ENCODE results near the gene TTBK2.
"Not testable (repeated sequence)": the region's sequence is repeated elsewhere in the genome, so short reads cannot be mapped to it uniquely, and the experiment has no call there.

Gene TTBK2

GRCh38 chr15:42826251-42826890 is 94.2 kb downstream of the TTBK2 start:
- no peak for DNase-seq (ENCODE audit: low read depth in 2 of 2)

DNA sequence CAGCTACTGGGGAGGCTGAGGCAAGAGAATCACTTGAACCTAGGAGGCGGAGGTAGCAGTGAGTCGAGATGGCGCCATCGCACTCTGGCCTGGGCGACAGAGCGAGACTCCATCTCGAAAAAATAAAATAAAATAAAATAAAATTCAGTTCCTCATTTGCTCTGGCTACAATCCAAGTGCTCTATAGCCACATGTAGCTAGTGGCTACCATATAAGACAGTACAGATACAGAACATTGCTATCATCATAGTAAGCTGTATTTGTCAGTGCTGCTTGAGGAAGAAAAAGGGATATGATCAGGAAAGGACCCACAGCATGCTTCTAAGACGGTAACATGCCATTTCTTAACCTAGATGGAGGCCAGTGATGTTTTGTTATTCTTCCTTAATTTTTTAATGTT is 95.0 kb downstream of the TTBK2 start:
- DNase-seq (ENCODE audit: low read depth in 2 of 2), result no peak

GRCh38 chr15:42820811-42821210 is 99.8 kb downstream of the TTBK2 start:
- no peak for DNase-seq (ENCODE audit: low read depth in 2 of 2)

GRCh38 chr15:42819786-42820185 is 100.8 kb downstream of the TTBK2 start:
- DNase-seq (ENCODE audit: low read depth in 2 of 2), result no peak

DNA sequence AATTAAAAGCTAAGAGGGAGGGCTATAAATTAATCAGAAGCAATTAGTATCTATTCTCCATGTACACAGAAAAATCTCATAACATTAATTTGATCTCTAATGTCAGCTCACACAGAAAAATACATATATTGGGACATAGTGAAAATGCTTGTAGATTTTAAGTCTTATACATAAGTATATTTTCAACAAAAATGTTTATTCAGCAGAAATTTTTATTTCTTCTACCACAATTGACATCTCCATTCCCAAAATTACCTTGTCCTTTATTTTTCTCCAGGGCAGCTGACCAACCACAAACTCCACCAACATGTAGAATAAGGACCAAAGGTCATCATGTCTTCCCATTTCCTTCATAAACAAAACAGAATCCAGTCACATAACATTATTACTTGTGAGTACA is 109.1 kb downstream of the TTBK2 start:
- DNase-seq (ENCODE audit: low read depth in 2 of 2), result no peak

DNA sequence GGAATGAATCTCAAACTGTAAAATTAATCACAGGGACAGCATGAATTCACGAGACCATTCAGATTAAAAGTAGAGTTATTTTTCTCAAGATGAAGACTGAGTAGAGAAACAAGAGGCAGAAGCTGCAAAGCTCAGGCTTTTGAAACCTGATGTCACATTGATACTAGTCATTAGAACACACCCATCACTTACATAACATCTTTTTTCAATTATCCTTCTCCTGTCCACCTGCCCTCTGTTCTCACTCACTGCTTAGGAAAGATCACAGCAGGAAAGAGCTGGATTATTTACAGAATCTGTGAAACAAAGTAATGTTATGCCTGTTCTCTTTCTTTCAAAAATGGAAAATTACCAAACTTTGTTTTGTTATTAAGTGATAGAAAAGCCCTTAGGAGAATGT is 111.7 kb downstream of the TTBK2 start:
- DNase-seq (ENCODE audit: low read depth in 2 of 2), result no peak

GRCh38 chr15:42805266-42805665 is 115.3 kb downstream of the TTBK2 start:
- DNase-seq (ENCODE audit: low read depth in 2 of 2), result no peak

GRCh38 chr15:42804739-42805138 is 115.8 kb downstream of the TTBK2 start:
- no peak for DNase-seq (ENCODE audit: low read depth in 2 of 2)

DNA sequence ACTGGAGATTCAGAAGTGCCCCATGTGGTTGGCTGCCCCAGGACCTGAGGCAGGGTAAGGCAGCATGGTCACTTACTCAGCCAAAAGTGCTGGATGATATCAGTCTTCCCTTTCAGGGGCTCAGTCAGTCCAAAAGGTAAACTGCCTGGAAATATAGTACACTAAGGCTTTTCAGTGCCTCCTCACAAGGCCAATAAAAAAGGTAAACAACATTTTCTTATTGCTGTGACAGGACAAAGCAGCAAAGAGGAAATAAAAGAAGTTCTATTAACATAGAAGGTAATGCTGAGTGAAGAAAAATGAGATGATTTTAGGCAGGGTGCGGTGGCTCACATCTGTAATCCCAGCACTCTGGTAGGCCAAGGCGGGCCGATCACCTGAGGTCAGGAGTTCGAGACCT is 117.1 kb downstream of the TTBK2 start:
- DNase-seq (ENCODE audit: low read depth in 2 of 2), result no peak

GRCh38 chr15:42802168-42802567 is 118.4 kb downstream of the TTBK2 start:
- DNase-seq (ENCODE audit: low read depth in 2 of 2), result no peak

DNA sequence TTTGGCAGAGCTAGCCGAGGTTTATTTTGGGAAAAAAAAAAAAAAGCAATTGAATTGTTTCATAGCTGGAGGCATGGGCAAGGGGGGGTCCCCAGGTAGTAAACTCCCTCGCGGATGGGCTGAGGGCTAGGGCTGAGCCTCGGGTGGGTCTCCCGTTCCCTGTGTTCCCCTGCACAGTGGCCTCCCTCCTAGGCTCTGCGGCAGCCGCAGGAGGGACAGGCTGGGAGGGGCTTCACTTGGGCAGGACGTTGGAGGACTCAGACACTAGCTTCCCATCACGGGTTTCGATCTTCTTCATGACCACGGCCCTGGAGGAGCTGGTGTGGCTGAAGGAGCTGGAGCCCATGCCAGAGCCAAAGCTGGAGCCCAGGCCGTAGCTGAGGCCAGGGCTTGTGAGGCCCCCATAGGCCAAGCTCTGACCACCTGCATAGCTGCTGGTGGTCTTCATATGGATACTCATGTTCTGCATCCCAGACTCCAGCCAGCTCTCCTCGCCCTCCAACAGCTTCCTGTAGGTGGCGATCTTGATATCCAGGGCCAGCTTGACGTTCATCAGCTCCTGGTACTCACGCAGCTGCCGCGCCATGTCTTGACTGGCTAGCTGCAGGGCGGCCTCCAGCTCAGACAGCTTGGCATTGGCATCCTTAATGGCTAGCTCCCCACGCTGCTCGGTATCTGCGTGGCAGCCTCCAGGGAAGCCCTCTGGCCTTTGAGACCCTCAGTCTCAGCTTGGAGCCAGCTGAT is 119.7 kb downstream of the TTBK2 start:
- DNase-seq (ENCODE audit: low read depth in 2 of 2), result no peak

GRCh38 chr15:42798802-42799201 is 121.8 kb downstream of the TTBK2 start:
- no peak for DNase-seq (ENCODE audit: low read depth in 2 of 2)

DNA sequence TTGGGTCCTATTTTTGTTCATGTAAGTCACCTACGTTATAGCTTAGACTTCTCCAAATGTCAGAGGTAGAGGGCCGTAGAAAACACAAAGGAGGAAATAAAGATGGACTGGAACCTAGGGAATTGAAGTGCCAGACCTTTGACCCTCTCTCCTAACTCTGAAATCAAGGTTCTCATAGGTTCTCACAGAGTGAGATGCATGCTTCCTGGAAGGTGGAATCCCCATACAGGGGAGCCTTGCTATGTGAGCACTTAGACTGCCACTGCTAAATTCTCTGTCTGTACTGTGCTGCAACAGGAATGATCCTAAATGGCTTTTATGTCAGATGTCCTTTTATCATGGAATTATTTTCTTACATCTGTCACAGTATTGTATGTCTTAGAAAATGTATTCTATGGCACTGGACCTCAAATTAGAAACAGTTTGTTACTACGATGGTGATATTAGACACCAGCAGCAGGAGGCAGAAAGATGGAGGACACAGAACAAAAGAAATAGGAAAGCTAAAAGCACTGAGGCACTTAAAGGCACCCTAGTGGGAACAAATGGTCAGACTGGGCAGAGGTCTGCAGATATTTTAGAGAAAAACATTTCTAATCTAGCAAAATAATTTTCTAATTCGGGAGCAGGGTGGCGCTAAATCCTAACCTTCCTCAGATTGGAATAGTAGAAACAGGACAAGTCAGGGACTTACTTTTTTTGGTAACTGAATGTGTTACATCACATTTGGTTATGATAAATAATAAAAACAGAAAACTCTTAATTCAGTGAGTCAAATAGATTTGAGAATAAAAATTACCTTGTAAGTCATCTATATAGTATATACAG is 123.4 kb downstream of the TTBK2 start:
- no peak for DNase-seq (ENCODE audit: low read depth in 2 of 2)

DNA sequence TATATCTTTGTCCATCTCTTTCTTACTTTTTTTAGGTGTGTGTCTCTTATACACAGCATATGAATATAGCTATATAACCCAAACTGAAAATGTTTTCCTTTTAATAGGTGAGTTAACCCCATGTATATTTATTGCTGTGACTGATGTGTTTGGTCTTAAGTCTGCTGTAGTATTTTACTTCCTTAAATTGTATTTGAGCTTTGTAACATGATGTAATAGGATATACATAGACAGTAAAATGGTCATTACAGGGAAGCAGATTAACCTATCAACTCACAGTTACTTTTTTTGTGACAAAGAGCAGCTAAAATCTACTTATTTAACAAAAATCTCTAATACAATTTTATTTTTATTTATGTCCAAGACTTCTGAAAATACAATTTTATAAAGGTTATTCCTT is 131.9 kb downstream of the TTBK2 start:
- DNase-seq (ENCODE audit: low read depth in 2 of 2), result no peak

DNA sequence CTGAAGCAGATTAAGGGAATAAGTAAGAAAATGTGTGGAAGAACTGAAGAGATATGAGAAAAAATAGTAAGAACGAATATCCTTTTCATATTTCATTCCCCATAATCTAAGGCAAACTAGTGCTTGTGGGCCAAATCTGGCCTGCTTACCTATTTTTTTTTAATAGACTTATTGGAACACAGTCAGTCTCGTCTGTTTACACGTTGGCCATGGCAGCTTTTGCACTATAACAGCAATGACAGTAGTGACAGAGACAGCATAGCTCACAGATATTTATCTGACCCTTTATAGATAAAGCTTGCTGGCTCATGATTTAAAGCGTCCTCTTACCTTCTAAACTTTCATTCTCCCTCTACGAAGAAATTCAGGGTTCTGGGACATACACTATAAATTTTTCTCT is 133.6 kb downstream of the TTBK2 start:
- no peak for DNase-seq (ENCODE audit: low read depth in 2 of 2)

DNA sequence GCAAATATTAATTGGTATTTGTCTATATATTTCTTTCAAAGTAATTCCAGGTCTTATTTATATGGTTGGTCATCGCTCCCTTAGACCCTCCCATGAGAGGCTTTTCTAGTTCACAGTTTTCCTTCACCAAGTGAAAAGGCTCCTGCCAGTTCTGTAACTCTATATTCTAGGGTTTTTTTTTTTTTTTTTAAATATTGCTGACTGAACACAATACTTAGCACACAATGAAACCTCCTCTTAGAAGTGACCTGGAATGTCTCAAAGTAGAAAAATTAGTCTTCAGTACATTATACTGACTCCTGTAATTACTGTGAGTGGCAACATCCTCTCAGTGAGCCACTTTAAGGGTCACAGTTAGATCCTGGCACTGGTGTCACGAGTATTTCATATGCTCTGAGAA is 135.0 kb downstream of the TTBK2 start:
- no peak for DNase-seq (ENCODE audit: low read depth in 2 of 2)

DNA sequence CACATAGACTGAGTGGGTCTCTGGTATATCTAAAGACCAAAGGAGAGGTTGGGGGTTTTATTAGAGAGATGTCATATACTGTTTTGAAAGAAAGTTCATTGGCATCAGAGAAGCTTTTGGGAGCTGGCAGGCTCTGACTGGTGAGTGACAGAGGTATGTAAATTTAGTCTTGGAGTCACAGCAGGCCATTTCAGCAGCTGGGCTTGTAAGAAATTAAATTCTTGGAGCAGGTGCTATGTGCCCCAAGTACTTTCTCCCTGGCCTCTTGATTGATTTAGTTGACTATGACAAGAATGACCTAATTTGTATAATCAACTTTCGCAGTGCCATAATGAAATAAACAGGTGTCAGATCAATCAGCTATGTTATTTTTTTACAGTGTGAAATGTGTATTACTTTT is 135.9 kb downstream of the TTBK2 start:
- DNase-seq (ENCODE audit: low read depth in 2 of 2), result no peak

- DNase-seq (ENCODE audit: low read depth in 2 of 2), result no peak
Observed at GRCh38 chr15:42782716-42783115, 137.9 kb downstream of the TTBK2 start.

DNA sequence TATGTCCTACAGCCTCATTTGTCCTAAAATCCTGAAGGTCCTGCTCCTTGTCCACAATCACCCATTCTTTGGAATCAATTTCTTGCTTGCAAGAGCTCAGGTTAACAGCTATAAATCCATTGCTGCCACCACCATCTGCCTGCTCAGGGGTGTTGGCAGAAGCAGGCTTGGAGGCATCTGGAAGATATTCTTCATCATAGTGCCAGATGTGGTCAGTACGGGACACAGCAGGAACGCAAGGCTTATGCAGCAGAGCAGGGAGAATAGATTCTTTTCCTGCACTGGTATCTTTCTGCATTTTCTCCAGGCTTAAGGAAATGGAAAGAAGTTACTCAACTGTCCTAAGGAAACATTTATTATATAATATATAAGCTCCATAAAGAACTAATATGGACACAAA is 145.2 kb downstream of the TTBK2 start:
- DNase-seq (ENCODE audit: low read depth in 2 of 2), result no peak

DNA sequence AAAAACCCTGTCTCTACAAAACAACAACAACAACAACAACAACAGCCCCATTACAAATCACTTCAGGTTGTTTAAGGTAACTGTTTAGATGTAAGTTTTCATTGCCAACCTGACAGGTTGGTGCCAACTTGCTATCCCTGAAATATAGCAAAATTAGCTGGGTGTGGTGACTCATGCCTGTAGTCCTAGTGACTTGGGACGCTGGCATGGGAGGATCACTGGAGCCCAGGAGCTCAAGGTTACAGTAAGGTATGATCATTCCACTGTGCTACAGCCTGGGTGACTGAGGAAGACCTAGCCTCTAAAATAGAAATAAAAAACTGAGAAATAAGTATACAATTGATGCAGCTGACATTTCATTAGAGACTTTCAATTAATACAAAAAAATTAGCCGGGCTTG is 147.7 kb downstream of the TTBK2 start:
- no peak for DNase-seq (ENCODE audit: low read depth in 2 of 2)

GRCh38 chr15:42772144-42772543 is 148.4 kb downstream of the TTBK2 start:
- DNase-seq (ENCODE audit: low read depth in 2 of 2), result no peak

GRCh38 chr15:42766109-42766508 is 154.5 kb downstream of the TTBK2 start:
- not testable (repeated sequence) for DNase-seq (ENCODE audit: low read depth in 2 of 2)

Data from activated CD8-positive, alpha-beta memory T cell treated with anti-CD3 and anti-CD28 coated beads for 4 hours (primary cell).